ENCODE data around the gene LBP.
A peak's percentile ranks its signal among the peaks of the same experiment; 100 is the strongest.

LBP gene

DNA sequence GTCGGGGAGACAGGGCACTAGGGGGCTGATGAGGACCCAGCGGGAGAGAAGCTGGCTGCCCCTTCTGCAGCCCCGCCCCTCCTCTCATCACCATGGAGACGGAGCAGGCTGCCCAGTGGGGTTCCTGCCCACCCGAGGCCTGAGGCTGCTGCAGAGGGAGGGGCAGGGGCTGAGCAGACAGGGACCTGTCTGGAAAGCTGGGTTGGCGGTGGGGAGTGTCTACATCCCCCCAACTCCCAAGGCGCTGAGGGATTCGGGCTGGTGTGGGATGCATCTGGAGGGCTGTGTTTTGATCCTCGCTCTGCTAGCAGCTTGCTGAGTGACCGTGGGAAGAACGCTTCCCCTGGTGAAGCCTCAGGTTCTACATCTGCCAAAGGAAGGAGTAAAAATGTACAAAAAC lies 43.5 kb upstream of the LBP start:
- TF ChIP-seq, protein P1, sequence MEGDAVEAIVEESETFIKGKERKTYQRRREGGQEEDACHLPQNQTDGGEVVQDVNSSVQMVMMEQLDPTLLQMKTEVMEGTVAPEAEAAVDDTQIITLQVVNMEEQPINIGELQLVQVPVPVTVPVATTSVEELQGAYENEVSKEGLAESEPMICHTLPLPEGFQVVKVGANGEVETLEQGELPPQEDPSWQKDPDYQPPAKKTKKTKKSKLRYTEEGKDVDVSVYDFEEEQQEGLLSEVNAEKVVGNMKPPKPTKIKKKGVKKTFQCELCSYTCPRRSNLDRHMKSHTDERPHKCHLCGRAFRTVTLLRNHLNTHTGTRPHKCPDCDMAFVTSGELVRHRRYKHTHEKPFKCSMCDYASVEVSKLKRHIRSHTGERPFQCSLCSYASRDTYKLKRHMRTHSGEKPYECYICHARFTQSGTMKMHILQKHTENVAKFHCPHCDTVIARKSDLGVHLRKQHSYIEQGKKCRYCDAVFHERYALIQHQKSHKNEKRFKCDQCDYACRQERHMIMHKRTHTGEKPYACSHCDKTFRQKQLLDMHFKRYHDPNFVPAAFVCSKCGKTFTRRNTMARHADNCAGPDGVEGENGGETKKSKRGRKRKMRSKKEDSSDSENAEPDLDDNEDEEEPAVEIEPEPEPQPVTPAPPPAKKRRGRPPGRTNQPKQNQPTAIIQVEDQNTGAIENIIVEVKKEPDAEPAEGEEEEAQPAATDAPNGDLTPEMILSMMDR (IDR thresholded peaks at IDR 0.05; ENCODE audit: borderline replicate concordance, insufficient read depth, low read depth, low read length) = no peak
- H3K4me3 ChIP-seq (ENCODE audit: low read depth, low read length) = no peak overlapping the region

DNA sequence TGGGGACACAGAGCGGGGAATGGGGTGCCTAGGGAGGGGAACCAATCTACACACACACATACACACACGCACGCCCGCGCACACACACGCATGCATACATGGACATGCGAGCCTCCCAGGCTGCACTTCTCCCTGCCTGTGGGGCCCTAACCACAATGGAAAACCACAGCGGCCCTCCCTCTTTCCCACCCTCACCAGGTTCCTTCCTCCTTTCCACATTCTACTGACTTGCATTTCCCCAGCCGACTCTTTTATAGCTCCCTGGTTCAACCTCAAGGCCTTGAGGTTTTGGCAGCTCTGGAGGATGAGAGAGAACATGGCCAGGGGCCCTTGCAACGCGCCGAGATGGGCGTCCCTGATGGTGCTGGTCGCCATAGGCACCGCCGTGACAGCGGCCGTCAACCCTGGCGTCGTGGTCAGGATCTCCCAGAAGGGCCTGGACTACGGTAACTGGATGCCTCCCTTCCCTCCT lies 42.3 kb upstream of the LBP start, which contains the start of gene BPI:
BPI (plus strand) TSS at position 249 of the 472 bp plus-strand sequence; CDS start at position 317, 68 bp downstream.
- TF ChIP-seq, protein P1 (IDR thresholded peaks at IDR 0.05; ENCODE audit: borderline replicate concordance, insufficient read depth, low read depth, low read length) = no peak
- no peak within 1 kb of the TSS for H3K4me3 ChIP-seq (ENCODE audit: low read depth, low read length)

- H3K4me3 ChIP-seq (ENCODE audit: low read depth, low read length) = no peak overlapping the region
- TF ChIP-seq, protein P1 (IDR thresholded peaks at IDR 0.05; ENCODE audit: borderline replicate concordance, insufficient read depth, low read depth, low read length) = peak; percentile 55
These were observed 41.3 kb upstream of the LBP start for GRCh38 chr20:38304845-38305447.

DNA sequence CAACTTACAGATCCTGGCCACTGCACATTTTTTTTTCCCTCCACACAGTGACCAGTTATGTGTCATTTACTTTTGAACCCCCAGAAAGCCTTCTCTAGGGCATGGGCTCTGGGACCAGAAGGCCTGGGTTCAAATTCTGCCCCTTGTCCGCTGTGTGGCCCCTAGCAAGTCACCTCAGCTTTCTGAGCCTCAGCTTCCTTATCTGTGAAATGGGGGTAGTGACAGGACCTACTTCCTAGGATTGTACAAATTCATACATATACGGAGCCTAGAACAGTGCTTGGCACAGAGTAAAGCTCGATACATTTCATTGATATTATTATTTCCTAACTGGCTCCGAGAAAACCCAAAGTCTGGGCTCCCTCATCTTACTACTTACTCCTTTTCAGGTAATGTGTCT lies 40.7 kb upstream of the LBP start:
- H3K4me3 ChIP-seq (ENCODE audit: low read depth, low read length) = no peak overlapping the region
- TF ChIP-seq, protein P1 (IDR thresholded peaks at IDR 0.05; ENCODE audit: borderline replicate concordance, insufficient read depth, low read depth, low read length) = no peak

GRCh38 chr20:38306379-38306778 lies 39.9 kb upstream of the LBP start:
- H3K4me3 ChIP-seq (ENCODE audit: low read depth, low read length) = no peak overlapping the region
- TF ChIP-seq, protein P1 (IDR thresholded peaks at IDR 0.05; ENCODE audit: borderline replicate concordance, insufficient read depth, low read depth, low read length) = no peak

DNA sequence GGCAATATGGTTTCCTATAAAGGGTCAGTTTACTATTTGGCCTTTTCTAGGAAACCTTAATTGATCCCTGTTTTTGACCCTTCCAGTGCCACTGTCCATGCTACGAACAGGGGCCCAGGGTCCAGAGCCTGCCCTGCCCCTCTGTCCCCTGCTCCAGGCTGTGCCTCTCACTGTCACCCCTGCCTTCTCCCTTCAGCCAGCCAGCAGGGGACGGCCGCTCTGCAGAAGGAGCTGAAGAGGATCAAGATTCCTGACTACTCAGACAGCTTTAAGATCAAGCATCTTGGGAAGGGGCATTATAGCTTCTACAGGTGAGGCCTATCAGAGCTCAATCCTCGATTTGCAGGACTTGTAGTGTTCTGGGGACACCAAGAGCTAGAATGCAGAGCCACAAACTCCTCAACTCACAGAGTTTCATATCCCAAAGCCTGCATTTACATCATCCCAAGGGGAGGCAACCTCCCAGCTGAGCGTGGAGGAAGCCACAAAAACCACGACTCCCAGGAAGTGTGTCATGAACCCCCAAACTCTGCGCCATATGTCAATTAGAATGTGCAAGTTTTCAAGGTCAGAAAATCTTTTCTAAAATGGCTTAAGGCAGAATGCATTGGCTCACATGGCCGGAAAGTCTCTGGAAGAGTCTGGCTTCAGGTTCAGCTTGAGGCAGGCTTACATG lies 38.8 kb upstream of the LBP start:
- no peak overlapping the region for H3K4me3 ChIP-seq (ENCODE audit: low read depth, low read length)
- TF ChIP-seq, protein P1 (IDR thresholded peaks at IDR 0.05; ENCODE audit: borderline replicate concordance, insufficient read depth, low read depth, low read length) = no peak

DNA sequence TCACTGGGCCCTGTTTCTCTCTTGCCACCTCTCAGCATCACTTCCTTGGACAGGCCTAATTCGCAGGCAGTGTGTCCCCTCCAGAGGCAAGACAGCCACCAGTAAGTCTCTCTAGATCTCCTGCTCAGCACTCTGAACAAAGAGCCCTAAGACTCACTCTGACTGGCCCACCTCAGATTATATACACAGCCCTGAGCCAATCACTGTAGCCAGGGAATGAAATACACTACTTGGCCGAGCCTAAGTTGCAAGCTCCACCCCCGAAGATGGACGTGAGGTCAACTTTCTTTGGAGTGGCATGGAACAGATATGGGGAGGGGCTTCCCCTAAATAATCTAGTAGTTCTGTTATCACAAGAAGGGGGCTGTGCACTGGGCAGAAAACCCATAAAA lies 38.2 kb upstream of the LBP start:
- TF ChIP-seq, protein P1 (IDR thresholded peaks at IDR 0.05; ENCODE audit: borderline replicate concordance, insufficient read depth, low read depth, low read length) = no peak

More for the DNA sequence above, 38.2 kb upstream of the LBP start:
- H3K4me3 ChIP-seq (ENCODE audit: low read depth, low read length) = no peak overlapping the region

Data from GM12875 (cell line).